Transverse colon (tissue), 3 donors: ENCODE measurements around the gene SLC5A5.
"Not testable (repeated sequence)": the region's sequence is repeated elsewhere in the genome, so short reads cannot be mapped to it uniquely, and the experiment has no call there.

Experiments
- POLR2A ChIP-seq: fragments of 450-650 bp; IDR thresholded peaks from one replicate; pipeline ENCODE4 v1.6.1; 2016; ENCODE audit warnings: antibody characterized with exemption, mild to moderate bottlenecking, moderate library complexity
- POLR2AphosphoS5 ChIP-seq, 3 donors: sonication (generic); formaldehyde crosslinking; IDR thresholded peaks; one replicate each; pipeline ENCODE4 v1.6.1; 2016; ENCODE audit warnings: antibody characterized with exemption in 3 of 3

- not testable (repeated sequence) for TF ChIP-seq POLR2AphosphoS5 (IDR thresholded peaks at IDR 0.05); POLR2A
These were observed 46.4 kb downstream of the SLC5A5 start for GRCh38 chr19:17918151-17918550.
